ENCODE results near the gene TECPR2.

The TECPR2 gene

GRCh38 chr14:102525219-102525928 is 162.6 kb downstream of the TECPR2 start:
- H3K27ac ChIP-seq = peak overlapping the region; percentile 54
- peak overlapping the region; percentile 88 for H2AFZ ChIP-seq
- H3K4me3 ChIP-seq (ENCODE audit: low read depth, low read length) = peak overlapping the region; percentile 78
- H3K36me3 ChIP-seq (ENCODE audit: control insufficient read depth, insufficient read depth, low read length) = no peaks in the 10 kb centered on the region
- peaks cover 3% of the 10 kb centered on the region for H3K4me1 ChIP-seq
- no peaks in the 10 kb centered on the region for H3K79me2 ChIP-seq
- peak overlapping the region; percentile 88 for H3K4me2 ChIP-seq (ENCODE audit: low read length)
- H3K27me3 ChIP-seq (ENCODE audit: control insufficient read depth, insufficient read depth, low read length) = no peaks in the 10 kb centered on the region
- TF ChIP-seq, protein P1, sequence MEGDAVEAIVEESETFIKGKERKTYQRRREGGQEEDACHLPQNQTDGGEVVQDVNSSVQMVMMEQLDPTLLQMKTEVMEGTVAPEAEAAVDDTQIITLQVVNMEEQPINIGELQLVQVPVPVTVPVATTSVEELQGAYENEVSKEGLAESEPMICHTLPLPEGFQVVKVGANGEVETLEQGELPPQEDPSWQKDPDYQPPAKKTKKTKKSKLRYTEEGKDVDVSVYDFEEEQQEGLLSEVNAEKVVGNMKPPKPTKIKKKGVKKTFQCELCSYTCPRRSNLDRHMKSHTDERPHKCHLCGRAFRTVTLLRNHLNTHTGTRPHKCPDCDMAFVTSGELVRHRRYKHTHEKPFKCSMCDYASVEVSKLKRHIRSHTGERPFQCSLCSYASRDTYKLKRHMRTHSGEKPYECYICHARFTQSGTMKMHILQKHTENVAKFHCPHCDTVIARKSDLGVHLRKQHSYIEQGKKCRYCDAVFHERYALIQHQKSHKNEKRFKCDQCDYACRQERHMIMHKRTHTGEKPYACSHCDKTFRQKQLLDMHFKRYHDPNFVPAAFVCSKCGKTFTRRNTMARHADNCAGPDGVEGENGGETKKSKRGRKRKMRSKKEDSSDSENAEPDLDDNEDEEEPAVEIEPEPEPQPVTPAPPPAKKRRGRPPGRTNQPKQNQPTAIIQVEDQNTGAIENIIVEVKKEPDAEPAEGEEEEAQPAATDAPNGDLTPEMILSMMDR (IDR thresholded peaks at IDR 0.05) = no peak
- H3K9me3 ChIP-seq (ENCODE audit: control insufficient read depth, low read length) = no peaks in the 10 kb centered on the region
- H3K9ac ChIP-seq = peak overlapping the region; percentile 16

- Histone ChIP-seq H3K36me3 (ENCODE audit: control insufficient read depth, insufficient read depth, low read length) (no peaks in the 10 kb centered on the region), H3K4me1 (peaks cover 3% of the 10 kb centered on the region), H3K9me3 (ENCODE audit: control insufficient read depth, low read length) (no peaks in the 10 kb centered on the region), H2AFZ (no peak overlapping the region), H3K79me2 (no peaks in the 10 kb centered on the region), H3K4me3 (ENCODE audit: low read depth, low read length) (no peak overlapping the region), H3K4me2 (ENCODE audit: low read length) (no peak overlapping the region), H3K9ac (no peak overlapping the region), H3K27me3 (ENCODE audit: control insufficient read depth, insufficient read depth, low read length) (no peaks in the 10 kb centered on the region), H3K27ac (no peak overlapping the region)
- TF ChIP-seq, protein P1 (IDR thresholded peaks at IDR 0.05) = no peak
These were observed 163.3 kb downstream of the TECPR2 start for GRCh38 chr14:102525929-102526497.

GRCh38 chr14:102528431-102529170 is 165.9 kb downstream of the TECPR2 start:
- Histone ChIP-seq H3K4me1 (peaks cover 3% of the 10 kb centered on the region), H3K79me2 (no peaks in the 10 kb centered on the region), H3K4me2 (ENCODE audit: low read length) (no peak overlapping the region), H2AFZ (no peak overlapping the region), H3K27me3 (ENCODE audit: control insufficient read depth, insufficient read depth, low read length) (no peaks in the 10 kb centered on the region), H3K9me3 (ENCODE audit: control insufficient read depth, low read length) (no peaks in the 10 kb centered on the region), H3K4me3 (ENCODE audit: low read depth, low read length) (no peak overlapping the region), H3K36me3 (ENCODE audit: control insufficient read depth, insufficient read depth, low read length) (no peaks in the 10 kb centered on the region), H3K27ac (no peak overlapping the region), H3K9ac (no peak overlapping the region)
- TF ChIP-seq, protein P1 (IDR thresholded peaks at IDR 0.05) = no peak

DNA sequence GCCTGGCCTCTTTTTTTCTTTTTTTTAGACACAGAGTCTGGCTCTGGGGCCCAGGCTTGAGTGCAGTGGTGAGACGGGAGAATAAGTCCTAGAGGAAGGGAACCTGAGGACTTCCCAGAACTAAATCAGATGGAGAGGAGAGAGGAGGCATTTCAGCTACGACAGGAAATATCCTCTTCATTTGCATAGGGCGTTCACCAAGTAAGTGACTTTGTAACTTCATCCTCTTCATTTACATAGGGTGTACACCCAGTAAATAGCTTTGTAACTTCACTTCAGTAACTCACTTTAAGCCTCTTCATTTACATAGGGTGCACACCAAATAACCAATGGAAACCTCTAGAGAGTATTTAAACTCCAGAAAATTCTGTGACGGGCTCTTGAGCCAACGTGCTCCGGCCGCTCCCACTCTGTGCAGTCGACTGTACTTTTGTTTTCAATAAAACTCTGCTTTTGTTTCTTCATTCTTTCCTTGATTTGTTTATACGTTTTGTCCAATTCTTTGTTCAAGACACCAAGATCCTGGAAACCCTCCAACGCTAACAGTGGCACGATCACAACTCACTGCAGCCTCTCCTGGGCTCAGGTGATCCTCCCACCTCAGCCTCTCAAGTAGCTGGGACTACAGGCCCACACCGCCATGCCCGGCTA is 168.2 kb downstream of the TECPR2 start:
- H3K27ac ChIP-seq = no peak overlapping the region
- H3K4me2 ChIP-seq (ENCODE audit: low read length) = no peak overlapping the region
- no peaks in the 10 kb centered on the region for H3K79me2 ChIP-seq
- no peak overlapping the region for H2AFZ ChIP-seq
- no peak overlapping the region for H3K4me3 ChIP-seq (ENCODE audit: low read depth, low read length)
- H3K9ac ChIP-seq = no peak overlapping the region
- H3K4me1 ChIP-seq = no peaks in the 10 kb centered on the region
- TF ChIP-seq, protein P1 (IDR thresholded peaks at IDR 0.05) = no peak
- H3K27me3 ChIP-seq (ENCODE audit: control insufficient read depth, insufficient read depth, low read length) = no peaks in the 10 kb centered on the region
- no peaks in the 10 kb centered on the region for H3K9me3 ChIP-seq (ENCODE audit: control insufficient read depth, low read length)
- no peaks in the 10 kb centered on the region for H3K36me3 ChIP-seq (ENCODE audit: control insufficient read depth, insufficient read depth, low read length)
